Measurements from ENCODE around the gene NDUFAB1.

DNA sequence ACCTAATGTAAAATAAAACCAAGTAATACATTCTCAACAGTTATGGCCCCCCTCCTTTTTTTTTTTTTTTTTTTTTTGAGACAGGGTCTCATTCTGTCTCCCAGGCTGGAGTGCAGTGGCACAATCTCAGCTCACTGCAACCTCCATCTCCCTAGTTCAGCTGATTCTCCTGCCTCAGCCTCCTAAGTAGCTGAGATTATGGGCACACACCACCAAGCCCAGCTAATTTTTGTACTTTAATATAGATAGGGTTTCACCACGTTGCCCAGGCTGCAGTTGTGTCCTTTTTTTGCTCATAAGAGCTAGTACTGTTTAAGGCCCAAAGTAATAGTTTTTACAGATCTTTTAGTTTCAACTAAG lies 57.2 kb downstream of the NDUFAB1 start:
- TF ChIP-seq POLR2A (IDR thresholded peaks at IDR 0.05) (no peak), CTCF (IDR thresholded peaks at IDR 0.05) (no peak), POLR2AphosphoS5 (IDR thresholded peaks at IDR 0.05) (no peak)
